Suprapubic skin (tissue), 4 donors: ENCODE measurements around the gene NKX1-2.

Experiments
- EP300 ChIP-seq: sonication (generic); formaldehyde crosslinking; IDR thresholded peaks from one replicate; pipeline ENCODE4 v1.6.1; 2017; ENCODE audit warnings: antibody characterized with exemption
- POLR2A ChIP-seq, 2 donors: fragments of 450-650 bp; IDR thresholded peaks; one replicate each; pipeline ENCODE4 v1.6.1; 2017; ENCODE audit warnings: antibody characterized with exemption in 2 of 2, mild to moderate bottlenecking in 2 of 2, moderate library complexity in 2 of 2
- POLR2AphosphoS5 ChIP-seq, 3 donors: sonication (generic); formaldehyde crosslinking; IDR thresholded peaks; one replicate each; pipeline ENCODE4 v1.6.1; 2017; ENCODE audit warnings: antibody characterized with exemption in 3 of 3
- TF ChIP-seq, protein P1 (sequence below), 2 donors: fragments of 200-600 bp in 1 of 2; fragments of 450-650 bp in 1 of 2; sonication (generic) in 1 of 2; IDR thresholded peaks; one replicate each; pipeline ENCODE4 v1.5.1; 2016 to 2019; ENCODE audit warnings: antibody characterized with exemption in 2 of 2, mild to moderate bottlenecking in 1 of 2, moderate library complexity in 1 of 2

DNA sequence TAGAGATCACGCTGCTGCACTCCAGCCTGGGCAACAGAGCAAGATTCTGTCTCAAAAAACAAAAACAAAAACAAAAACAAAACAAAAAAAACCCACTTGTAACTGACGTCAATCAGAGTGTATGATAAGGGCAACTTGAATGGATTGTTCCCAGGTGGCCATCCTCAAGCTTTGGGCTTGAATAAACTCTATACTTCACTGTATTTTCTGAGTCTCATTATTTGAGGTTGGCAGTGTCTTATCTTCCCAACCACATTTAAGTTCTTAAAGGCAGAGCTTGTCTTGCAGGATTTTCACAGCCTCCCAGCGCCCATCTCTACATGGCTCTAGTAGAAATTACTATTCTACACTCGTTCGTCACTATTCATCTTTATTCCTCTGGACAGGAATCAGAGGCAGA, 26.0 kb downstream of the NKX1-2 start:
- TF ChIP-seq, protein P1, sequence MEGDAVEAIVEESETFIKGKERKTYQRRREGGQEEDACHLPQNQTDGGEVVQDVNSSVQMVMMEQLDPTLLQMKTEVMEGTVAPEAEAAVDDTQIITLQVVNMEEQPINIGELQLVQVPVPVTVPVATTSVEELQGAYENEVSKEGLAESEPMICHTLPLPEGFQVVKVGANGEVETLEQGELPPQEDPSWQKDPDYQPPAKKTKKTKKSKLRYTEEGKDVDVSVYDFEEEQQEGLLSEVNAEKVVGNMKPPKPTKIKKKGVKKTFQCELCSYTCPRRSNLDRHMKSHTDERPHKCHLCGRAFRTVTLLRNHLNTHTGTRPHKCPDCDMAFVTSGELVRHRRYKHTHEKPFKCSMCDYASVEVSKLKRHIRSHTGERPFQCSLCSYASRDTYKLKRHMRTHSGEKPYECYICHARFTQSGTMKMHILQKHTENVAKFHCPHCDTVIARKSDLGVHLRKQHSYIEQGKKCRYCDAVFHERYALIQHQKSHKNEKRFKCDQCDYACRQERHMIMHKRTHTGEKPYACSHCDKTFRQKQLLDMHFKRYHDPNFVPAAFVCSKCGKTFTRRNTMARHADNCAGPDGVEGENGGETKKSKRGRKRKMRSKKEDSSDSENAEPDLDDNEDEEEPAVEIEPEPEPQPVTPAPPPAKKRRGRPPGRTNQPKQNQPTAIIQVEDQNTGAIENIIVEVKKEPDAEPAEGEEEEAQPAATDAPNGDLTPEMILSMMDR (IDR thresholded peaks at IDR 0.05): no peak
- TF ChIP-seq POLR2A (IDR thresholded peaks at IDR 0.05) (no peak), POLR2AphosphoS5 (IDR thresholded peaks at IDR 0.05) (no peak), EP300 (no peak)
